HL-60/S4 treated with retinoic acid at 250 ng/mL for 4 days and 3 days (cell line): ENCODE results near the gene FRY.

Source experiments
- in situ Hi-C: fragments of 300-500 bp; cut with MboI; formaldehyde crosslinking; loops from 2 replicates; pipeline ENCODE4 v1.7.0; 2022; ENCODE audit warnings: low sequenced_read_pairs

The FRY gene

DNA sequence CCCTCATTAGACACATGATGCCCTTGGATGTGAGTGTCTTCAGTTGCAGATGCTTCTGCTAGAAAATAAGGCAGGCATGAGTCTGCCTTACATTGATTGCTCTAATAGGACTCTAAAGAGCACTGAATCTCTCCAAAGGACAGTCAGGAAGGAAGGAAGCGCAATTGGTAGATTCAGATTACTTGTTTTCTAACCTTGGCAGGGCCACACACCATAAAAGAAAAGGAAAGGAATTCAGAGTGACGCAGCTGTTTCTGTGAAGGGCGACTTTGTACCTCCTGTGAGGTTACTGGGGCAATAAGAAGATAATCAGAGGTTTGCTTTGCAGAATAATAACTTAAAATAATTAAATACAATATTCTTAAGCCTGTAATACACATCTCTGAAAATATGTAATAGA lies 48.0 kb downstream of the FRY start:
- in situ Hi-C loops = no loop called here

DNA sequence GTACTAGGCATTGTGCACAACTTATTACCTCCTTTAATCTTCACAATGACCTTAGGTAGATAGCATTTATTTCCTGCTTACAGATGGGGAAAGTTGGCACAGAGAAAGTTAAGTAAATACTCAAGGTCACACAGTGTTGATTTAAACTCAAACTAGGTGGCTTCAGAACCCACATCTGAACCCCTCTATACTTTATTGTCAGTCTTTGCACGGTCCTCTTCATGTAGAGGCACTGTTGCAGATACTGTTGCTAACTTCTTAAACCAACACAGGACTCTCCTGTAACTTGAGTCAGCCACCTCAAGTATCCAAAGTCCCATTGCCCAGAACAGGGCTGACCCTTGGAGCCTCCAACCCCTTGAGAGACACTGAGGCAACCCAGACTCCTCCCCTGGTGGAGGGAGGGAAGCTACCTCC lies 48.8 kb downstream of the FRY start:
- in situ Hi-C loops = no loop called here

DNA sequence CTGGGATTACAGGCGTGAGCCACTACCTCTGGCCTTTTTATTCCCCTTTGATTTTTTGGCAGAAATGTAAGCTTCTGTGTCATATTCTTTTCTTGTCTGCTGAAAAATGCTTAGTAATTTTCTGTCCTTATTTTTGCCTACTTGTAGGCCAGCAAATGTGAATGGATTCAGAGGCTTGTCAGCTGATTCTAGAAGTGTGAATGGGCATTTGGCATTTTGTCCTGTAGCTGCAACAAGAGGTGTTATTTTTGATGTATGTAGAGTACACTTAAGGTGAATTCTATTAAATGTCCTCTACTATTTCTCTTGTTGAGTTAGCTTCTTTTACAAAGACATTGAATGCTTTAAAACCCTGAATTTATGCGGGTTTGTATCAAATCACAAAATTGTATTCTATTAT lies 50.0 kb downstream of the FRY start:
- in situ Hi-C loops = no loop called here

DNA sequence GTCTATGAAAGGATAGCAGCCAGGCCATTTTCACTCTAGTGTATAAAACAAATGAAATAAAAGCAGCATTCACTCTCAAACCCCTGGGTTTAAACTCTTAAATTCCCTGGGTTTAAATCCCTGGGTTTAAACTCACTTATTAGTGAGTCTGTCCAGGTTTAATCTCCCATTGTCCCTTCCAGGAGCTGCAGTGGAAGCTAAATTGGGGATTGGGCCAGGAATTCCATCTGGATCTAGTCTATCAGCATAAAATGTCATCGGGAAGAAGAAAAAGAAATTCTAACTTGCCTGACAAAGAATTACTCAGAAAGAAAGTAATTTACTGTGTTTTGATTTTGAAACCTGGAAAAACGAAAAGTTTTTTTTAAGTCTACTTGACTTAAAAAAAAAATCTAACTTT lies 54.8 kb downstream of the FRY start:
- in situ Hi-C loops = no loop called here

DNA sequence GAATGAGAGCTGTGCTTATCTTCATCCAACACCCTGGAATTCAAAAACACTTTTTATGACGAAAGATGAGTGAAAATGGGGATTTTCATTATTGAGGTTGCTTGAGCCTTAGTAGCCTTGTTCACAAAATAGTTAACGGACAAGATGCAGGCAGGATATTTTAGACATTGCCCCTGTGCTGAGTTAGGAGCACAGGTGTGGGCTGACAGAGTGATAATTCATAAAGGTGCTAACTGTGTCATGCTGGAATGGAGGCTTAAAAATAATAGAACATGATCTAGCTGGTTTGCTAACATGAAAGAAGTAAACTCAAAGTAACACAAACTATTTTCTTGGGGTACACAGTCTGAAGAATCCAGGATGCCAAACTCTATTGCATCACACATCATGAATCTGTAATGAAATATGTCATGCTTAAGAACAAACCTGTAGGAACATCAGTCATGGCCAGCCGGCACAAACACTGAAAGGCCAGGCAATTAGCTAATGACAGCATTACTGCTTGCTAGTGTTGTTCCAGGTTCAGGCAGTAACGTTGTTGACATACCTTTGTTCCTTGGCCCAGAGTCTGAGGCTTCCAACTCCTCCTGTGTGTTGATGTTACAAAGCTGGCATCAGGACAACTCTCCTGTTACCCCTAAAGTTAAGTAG lies 55.3 kb downstream of the FRY start:
- in situ Hi-C loops = no loop called here

DNA sequence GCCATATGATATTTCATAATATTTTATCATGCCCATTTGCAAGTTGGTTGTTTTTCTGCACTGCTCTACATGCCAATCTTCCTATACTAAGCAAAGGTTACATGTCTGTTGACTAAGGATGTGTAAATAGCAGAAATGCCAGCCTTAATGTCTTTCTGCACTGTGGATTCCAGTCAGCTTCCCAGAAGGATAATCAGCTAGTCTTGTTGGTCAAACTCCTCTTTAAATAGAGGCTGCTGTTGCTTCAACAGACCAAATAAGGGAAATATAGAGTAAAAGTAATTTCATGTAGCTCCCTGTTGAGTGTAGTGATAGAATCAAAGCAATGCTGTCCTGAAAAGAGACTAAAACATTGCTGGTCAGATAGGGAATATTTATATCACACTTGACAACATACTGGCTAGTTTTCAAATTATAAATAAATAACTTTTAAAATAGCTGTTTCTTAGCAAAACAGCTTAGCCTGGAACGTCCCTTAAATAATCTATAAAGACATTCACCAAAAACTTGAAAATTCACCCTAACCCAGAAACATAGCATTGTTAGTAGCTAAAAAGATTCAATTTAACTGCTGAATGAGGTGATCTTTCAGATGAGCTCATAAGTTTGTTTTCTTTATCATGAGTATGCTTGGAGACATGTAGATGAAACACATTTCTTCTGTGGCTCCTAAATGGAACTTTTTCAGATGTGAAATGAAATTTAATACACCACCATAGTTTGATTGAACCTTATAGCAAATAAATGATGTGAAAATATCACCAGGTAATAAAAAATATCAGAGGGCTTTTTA lies 56.6 kb downstream of the FRY start:
- in situ Hi-C loops = no loop called here

DNA sequence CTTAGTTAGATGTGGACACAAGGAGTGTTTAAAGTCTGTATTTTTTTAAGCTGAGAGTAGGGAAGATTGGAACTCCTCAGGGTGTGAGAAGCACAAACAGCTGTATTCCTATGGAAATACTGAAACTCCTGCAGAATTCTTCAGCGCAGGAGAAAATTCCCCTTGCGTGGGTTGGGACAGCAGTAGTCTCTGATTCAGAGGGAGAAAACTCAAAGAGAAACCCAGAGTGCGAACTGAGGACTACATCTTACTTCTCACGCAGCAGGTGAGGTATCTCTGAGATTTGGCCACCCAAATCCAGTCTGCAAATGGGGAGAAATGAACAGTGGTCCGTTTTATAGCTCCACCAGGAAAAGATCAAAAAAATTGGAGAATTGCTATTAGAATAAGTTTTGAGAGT lies 60.9 kb downstream of the FRY start:
- in situ Hi-C loops = no loop called here

DNA sequence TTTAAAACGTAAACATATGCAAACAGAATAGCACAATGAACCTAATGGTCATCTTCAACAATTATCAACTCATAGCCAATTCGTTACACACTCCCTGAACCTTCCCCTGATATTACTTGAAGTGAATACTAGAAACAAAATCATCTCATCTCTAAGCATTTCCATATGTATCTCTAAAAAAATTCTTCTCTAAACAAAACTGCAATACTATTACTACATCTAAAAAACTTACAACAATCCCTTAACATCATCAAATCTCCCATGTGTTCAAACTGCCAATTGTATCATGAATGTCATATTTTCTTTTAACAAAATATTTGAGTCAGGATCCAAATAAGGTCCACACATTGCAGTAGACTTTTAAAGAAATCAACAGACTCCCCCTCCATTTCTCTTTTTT lies 61.4 kb downstream of the FRY start:
- in situ Hi-C loops = no loop called here

DNA sequence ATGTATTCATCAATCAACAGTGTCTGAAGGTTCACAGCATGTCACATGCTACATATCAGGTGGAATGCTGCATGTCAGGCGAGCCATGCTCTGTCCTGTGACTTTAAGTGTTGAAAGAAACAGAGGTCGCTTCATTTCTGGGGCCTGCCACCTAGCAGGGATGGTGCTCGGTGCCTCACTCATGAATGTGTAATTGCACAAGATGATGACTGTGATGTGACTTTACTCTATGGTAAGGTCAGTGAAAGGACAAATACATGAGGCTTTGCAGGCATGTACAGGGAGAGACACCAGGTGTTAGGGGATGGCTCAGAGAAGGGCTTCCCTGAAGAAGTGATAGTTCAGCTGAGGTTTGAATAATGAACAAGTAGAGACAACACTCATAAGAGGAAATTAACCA lies 66.7 kb downstream of the FRY start:
- in situ Hi-C loops = no loop called here

DNA sequence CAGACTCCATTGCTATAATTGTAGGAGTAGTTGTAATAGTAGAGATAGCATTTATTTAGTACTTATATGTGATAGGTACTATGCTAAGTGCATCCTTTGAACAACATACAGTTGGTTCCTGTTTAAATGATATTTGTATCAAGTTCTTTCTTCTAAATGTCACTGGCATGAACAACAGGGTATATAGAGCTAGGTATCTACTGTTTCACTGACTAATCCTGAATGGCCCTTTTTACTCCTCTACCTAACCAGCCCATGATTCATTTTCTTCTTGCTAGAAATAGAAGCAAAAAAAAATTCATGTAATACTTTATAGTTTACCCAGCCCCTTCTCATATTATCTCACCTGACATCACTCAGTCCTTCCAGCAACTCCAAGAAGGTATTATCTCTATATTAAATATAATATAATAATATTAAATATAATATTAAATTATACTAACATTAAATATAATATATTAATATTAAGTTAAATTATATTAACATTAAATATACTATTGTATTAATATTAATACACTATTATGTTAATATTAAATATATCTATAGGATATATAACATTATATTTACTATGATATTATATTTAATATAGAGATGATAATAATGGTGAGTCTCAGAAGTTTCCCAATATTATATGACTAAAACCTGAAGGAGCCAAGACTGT lies 74.2 kb downstream of the FRY start:
- in situ Hi-C loops = no loop called here

DNA sequence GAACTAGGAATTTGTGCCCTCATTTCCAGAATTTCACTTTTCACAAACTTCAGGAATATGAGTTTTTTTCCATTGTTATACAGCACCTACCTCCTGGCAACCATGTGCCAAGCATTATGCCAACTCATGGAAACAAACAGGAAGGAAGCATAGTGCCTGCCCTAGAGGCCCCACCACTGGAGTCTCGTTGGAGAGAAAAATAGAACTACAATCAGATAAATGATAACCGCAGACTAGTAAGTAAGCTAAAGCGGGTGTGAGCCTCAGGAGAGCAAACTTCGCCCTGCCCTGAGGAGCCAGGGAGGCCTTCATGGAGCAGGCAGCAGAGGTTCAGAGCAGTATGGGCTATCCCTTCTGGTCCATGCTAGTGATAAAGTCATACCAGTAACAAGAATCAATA lies 75.9 kb downstream of the FRY start:
- in situ Hi-C loops = no loop called here

DNA sequence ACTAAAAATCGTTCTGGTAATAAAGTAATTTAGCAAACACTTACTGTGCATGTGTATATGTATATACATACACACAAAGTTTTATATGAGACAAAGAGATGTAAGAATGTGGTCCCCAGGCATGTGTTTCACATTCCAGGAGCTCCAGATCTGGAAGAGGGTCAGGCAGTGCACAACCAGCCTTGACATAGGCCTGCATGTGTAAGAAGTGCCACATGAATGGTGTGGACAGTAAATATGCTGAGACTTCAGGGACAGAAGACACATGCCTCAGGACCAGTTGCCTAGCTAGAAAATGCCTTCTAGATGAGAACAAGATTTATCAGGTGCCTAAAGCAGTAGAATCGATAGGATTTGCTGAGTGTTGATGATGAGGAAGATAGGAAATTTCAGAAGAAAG lies 76.4 kb downstream of the FRY start:
- in situ Hi-C loops = no loop called here

DNA sequence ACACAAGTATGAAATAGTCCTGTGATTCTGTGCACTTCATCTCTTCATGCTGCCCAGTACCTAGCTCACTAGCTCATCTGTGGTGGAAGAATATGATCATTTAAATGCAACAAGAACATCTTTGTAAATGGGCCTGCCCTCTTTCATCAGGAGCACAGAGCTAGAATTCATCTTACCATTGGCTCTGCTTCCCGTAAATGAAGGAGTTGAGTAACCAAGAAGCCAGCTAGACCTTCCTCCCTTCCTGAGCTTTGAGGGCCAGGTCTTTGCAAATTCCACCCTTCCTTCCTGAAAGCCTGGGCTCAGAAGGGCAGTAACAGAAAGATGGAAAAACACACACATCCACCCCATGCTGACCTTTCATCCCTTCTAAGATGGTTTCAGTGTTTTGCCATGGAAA lies 82.0 kb downstream of the FRY start:
- in situ Hi-C loops = no loop called here

DNA sequence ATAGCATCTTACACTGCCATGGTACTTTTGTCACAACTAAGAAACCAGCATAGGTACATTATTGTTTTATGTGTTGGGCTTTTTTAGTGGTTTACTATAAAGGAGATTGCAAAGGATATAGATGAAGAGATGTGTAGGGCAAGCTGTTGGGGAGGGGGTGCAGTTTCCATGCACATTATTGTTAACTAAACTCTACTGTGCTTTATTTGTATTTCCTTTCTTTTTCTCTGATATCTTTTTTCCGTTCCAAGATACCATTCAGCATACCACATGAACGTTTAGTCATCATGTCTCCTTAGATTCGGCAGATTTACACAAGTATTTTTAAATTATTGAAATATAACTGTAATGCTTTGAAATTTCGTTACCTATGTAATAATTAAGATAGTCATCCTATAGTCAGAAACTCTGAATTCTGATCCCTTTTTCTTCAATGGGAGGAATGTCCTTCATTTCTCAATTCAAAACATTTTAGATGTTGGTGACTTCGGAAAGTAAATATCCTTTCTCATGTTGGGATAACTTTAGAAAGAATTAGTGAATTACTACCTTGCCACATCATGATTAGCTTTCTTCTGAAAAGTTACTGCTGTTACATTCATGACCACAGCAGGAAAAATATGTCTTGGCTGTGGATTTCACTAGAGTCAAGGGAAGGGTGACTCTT lies 82.8 kb downstream of the FRY start:
- in situ Hi-C loops = no loop called here

DNA sequence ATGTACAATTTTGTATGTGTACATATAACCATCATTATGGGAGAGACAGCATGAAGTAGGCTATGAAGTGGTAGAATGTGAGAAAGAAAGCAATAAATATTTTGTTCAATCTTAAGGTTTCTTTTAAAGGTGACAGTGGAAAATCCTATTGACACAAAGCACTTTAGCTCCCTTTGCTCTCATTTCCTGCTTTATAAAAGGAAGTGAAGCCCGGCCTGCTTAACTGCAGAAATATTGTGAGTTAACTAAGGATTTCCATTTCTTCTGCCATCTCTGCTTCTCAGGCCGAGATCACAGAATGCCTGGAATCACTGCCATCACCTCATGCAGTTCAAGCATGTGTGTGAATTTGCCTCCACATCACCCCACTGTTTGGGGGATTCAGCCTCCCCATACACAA lies 83.5 kb downstream of the FRY start:
- in situ Hi-C loops = no loop called here

DNA sequence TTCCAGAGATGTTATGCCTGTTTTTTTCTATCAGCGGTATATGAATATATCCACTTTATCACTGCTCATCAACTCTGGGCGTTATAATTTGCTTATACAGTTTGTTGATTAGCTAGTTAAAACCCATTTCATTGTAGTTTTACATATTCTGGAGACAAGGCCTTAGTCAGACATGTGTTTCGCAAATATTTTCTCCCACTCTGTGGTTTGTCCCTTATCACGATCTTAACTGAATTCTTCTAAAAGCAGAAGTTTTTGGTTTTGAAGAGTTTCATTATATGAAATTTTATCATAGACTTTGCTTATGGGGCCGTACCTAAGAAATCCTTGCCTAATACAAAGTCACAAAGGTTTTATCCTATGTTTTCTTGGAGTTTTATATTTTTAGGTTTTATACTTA lies 84.6 kb downstream of the FRY start:
- in situ Hi-C loops = no loop called here

DNA sequence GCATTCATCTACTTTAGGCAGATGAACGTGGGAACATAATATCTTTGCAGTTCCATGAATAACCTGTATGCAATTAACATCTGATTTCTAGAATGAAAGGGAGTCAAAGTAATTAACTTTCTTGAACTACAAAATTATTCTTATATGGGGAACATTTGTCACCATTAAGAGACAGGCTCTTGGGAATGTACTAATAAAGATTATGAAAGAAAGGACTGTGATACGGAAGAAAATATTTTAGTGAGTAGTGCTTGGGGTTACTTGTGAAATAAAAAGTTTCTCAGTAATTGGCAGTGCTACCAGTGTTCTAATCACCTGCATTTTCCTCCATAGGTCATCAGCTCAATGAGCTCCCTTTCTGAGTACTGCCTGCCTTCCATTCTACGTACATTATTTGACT lies 85.4 kb downstream of the FRY start:
- in situ Hi-C loops = no loop called here

DNA sequence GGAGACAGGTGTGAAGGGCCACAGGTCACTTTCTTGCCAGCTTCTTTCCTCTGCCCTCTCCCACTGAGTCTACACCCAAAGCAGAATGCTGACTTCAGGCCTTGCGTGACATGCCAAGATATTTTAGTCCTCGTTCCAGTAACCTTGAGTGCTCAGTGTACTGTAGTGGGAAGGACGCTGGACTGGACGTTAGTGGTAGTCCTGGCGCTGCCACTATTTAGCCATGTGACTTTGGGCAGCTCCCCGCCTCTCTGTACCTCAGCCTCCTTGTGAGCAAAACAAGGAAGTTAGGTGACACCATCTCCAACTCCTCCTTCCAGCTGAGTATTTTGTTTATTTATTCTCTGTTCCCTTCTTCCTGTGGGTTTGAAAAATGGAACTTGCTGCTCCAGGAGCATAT lies 86.1 kb downstream of the FRY start:
- in situ Hi-C loops = no loop called here

DNA sequence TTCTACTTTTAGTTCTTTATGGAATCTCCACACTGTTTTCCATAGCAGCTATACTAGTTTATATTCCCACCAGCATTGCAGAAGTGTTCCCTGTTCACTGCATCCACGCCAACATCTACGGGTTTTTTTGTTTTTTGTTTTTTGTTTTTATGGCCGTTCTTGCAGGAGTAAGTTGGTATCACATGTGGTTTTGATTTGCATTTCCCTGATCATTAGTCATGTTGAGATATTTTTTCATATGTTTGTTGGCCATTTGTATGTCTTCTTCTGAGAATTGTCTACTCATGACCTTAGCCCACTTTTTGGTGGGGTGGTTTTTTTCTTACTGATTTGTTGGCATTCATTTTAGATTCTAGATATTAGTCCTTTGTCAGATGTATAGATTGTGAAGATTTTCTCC lies 89.7 kb downstream of the FRY start:
- in situ Hi-C loops = no loop called here

DNA sequence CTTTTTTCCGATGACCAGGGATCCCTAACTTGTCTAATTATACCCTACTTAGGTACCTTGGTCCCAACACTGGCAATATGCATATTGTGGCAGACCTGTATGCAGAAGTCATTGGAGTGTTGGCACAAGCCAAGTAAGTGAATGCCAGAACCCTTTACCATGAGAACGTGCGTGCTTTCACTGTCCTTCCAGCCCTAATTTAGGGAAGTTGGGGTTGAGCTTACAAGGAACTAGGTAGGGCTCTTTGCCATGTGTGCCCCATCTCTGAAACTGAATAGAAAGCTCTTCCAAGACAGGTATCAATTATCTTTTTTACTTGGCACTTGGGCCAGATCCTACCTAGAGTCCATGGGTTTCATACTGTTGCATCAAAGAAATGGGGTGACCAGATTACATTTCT lies 93.2 kb downstream of the FRY start:
- in situ Hi-C loops = no loop called here

DNA sequence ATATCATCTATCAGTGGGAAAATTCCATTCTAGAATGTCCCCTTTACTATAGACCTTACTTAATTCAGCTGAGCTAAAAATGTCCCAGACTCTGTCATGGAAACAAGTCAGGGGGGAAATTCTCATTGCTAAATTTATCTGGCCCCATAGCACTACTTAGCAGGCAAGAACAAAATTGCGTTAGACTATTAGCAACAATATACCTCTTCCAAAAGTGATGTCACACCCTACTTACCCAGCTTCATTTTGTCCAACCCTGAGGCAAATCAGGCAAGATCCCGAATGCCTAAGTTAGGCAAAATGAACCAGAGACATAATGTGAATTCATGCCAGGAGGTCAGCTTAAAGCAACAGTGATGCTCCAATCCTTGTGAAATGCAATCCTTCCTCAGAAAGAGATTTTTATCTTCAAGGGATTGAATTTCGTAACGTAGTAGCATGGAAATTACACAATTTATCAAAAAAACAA lies 93.7 kb downstream of the FRY start:
- in situ Hi-C loops = no loop called here

DNA sequence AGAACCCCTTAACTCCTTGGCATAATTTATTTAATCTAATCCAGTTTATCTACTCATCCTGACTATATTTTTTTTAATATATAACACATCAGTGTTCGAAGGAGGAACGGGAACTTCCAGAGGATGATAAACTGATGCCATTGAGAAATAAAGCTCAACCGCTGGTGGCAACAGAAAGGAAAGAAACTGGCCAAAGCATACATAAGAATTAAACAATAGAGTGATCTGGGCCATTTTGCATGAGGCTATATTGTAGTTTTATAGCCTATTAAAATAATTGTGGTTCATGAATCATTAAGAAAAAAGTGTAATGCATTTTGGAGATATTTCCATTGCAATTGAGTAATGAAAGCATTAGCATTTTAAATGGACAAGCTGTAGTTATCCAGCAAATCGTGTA lies 94.2 kb downstream of the FRY start:
- in situ Hi-C loops = no loop called here
